T-helper 17 cell (primary cell): ENCODE measurements around the gene KPRP. TPM values are rescaled to one million over a fixed set of nuclear protein-coding genes. Genes with fewer than 3 reads are reported as not detected.

ENCODE experiments used
- ATAC-seq: fragments of 150-1000 bp; cut with Tn5 transposase; 2 replicates; pipeline ENCODE4 v1.10.0; 2021; ENCODE audit warnings: mild to moderate bottlenecking, moderate library complexity
- DNase-seq, 3 donors: peaks; one replicate each; pipeline versions ENCODE4 v3.0.0 to v3.0.0-alpha.2; 2020 to 2021
- H3K9me3 ChIP-seq: one replicate; pipeline ENCODE4 v1.7.0; 2013; ENCODE audit warnings: low read length, mild to moderate bottlenecking; ENCODE audit not compliant: control insufficient read depth, poor library complexity, severe bottlenecking
- H3K27ac Mint-ChIP-seq: one replicate; pipeline ENCODE4 v1.8.0; 2022; ENCODE audit warnings: mild to moderate bottlenecking, moderate library complexity, mixed read lengths
- H3K27me3 Mint-ChIP-seq: one replicate; pipeline ENCODE4 v1.8.0; 2022; ENCODE audit warnings: mixed read lengths
- H3K36me3 Mint-ChIP-seq: one replicate; pipeline ENCODE4 v1.8.0; 2022; ENCODE audit warnings: low read depth, mixed read lengths
- H3K4me1 Mint-ChIP-seq: one replicate; pipeline ENCODE4 v1.8.0; 2022; ENCODE audit warnings: mild to moderate bottlenecking, mixed read lengths
- H3K4me3 Mint-ChIP-seq: one replicate; pipeline ENCODE4 v1.8.0; 2022; ENCODE audit warnings: mild to moderate bottlenecking, moderate library complexity, mixed read lengths
- total RNA-seq, 4 donors: library from RNA in 2 of 4; stranded (reverse) in 2 of 4; gene quantifications; one replicate each; pipeline ENCODE4 v1.2.3 and lab custom pipeline; 2022 to 2026

KPRP gene
- not detected for total RNA-seq
- 0 reads per million in 2 donors for total RNA-seq (lab: John Stamatoyannopoulos, UW)

DNA sequence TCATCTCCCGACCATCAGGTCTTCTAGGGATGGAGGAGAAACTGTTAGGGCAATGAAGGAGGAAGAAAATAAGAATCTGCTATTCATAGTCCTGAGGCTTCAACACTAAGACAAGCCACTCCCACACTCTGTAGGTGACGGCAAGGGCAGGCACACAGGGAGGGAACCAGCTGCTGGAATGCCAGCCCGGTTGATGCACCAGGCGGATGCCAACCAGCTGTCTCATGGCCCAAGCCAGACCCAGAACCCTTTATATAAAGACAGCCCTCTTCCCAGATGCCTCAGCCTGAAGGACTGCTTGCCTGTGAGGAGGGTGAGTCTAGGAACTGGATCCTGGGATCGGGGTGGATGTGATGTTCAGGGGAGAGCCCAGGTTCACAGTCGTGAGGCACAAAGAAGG is at the start of gene KPRP:
TSS of gene KPRP (plus strand) at position 279 of the 400 bp plus-strand sequence. CDS start 1,564 bp downstream, outside the sequence.
- ATAC-seq, result no peak
- H3K36me3 Mint-ChIP-seq, result no peaks in the 10 kb centered on the region
- no peaks in the 10 kb centered on the region for H3K9me3 ChIP-seq
- no peak within 1 kb of the TSS for H3K27ac Mint-ChIP-seq
- no peak within 1 kb of the TSS for H3K4me3 Mint-ChIP-seq
- H3K4me1 Mint-ChIP-seq, result no peaks in the 10 kb centered on the region
- H3K27me3 Mint-ChIP-seq, result peaks cover 80% of the 10 kb centered on the region
- DNase-seq, result no peak

GRCh38 chr1:152718238-152718637 is 39.6 kb upstream of the KPRP start:
- no peak for DNase-seq
- H3K27ac Mint-ChIP-seq, result no peak overlapping the region
- peaks cover 2% of the 10 kb centered on the region for H3K36me3 Mint-ChIP-seq
- no peak overlapping the region for H3K4me3 Mint-ChIP-seq
- no peaks in the 10 kb centered on the region for H3K9me3 ChIP-seq
- no peak for ATAC-seq
- H3K27me3 Mint-ChIP-seq, result peaks cover 45% of the 10 kb centered on the region
- H3K4me1 Mint-ChIP-seq, result no peaks in the 10 kb centered on the region

GRCh38 chr1:152725261-152725660 is 32.6 kb upstream of the KPRP start:
- H3K4me1 Mint-ChIP-seq, result no peaks in the 10 kb centered on the region
- peaks cover 2% of the 10 kb centered on the region for H3K36me3 Mint-ChIP-seq
- H3K4me3 Mint-ChIP-seq, result no peak overlapping the region
- H3K9me3 ChIP-seq, result no peaks in the 10 kb centered on the region
- H3K27me3 Mint-ChIP-seq, result peaks cover 48% of the 10 kb centered on the region
- ATAC-seq, result no peak
- no peak overlapping the region for H3K27ac Mint-ChIP-seq
- no peak for DNase-seq

DNA sequence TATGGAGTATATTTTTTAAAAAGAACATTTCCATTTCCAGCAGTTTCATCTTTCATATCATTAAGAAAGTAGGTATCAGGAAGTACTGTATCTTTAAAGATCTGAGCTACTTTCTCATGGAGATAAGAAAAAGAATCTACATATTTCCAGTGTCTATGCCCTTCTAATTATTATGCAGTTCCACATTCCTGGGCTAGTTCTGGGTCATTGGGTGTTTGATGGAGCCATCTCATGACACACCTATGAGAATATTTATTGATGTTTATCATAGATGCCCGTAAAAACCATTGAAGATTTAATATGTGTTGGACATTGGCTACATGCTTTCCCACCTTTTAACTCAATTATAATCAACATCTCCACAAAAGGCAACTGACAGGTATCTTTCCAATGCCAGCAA is 28.8 kb upstream of the KPRP start:
- DNase-seq (no peak), ATAC-seq (no peak)
- no peaks in the 10 kb centered on the region for H3K9me3 ChIP-seq
- Mint-ChIP-seq H3K36me3 (no peaks in the 10 kb centered on the region), H3K27me3 (peaks cover 43% of the 10 kb centered on the region), H3K27ac (no peak overlapping the region), H3K4me1 (no peaks in the 10 kb centered on the region), H3K4me3 (no peak overlapping the region)

DNA sequence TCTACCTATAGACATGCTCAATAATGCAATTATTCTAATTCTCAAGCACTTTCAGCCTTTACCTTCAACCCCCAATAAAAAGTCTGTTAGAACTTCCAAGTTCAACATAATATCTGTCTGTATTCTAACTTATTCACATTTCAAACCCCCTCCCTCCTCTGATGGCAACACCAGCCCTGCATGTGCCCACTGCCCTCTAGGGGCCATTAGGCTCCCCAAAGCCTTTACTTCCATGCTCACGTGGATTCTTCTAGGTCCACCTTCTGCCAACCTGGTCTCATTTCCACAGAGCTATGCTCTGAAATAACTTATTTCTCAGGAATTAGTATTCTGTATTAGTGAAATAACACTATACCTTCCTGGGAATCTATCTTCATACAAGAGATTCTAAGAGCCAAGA is 22.2 kb upstream of the KPRP start:
- ATAC-seq (no peak), DNase-seq (no peak)
- Mint-ChIP-seq H3K4me1 (no peaks in the 10 kb centered on the region), H3K27me3 (peaks cover 67% of the 10 kb centered on the region), H3K4me3 (no peak overlapping the region), H3K36me3 (no peaks in the 10 kb centered on the region), H3K27ac (no peak overlapping the region)
- no peaks in the 10 kb centered on the region for H3K9me3 ChIP-seq

- H3K36me3 Mint-ChIP-seq, result no peaks in the 10 kb centered on the region
- no peaks in the 10 kb centered on the region for H3K4me1 Mint-ChIP-seq
- H3K27me3 Mint-ChIP-seq, result peaks cover 71% of the 10 kb centered on the region
- no peak overlapping the region for H3K4me3 Mint-ChIP-seq
- no peak overlapping the region for H3K27ac Mint-ChIP-seq
- H3K9me3 ChIP-seq, result no peaks in the 10 kb centered on the region
- ATAC-seq (no peak), DNase-seq (no peak)
These were observed 19.8 kb upstream of the KPRP start for GRCh38 chr1:152737997-152738396.

GRCh38 chr1:152739841-152740240 is 18.0 kb upstream of the KPRP start:
- Mint-ChIP-seq H3K4me3 (no peak overlapping the region), H3K36me3 (no peaks in the 10 kb centered on the region), H3K4me1 (no peaks in the 10 kb centered on the region), H3K27ac (no peak overlapping the region), H3K27me3 (peaks cover 77% of the 10 kb centered on the region)
- no peak for DNase-seq
- H3K9me3 ChIP-seq, result no peaks in the 10 kb centered on the region
- ATAC-seq, result no peak

DNA sequence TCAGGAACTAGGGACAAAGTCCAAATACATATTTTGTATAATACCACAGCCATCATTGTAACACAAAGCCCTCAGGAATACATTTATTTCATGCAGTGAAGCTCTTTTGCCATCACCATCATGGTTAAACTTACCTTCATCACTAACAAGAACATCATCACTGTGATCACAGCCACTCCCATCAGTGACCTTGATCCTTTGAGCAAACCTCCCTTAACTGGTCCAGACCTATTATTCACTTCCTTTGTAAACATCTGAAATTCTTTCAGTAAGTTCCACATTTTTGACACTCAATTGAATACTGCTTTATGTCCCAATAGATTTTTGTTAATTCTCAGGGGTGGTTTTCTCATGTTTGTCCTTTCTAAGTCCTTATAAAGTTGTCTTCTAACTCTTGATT is 16.2 kb upstream of the KPRP start:
- H3K9me3 ChIP-seq, result no peaks in the 10 kb centered on the region
- H3K27me3 Mint-ChIP-seq, result peaks cover 71% of the 10 kb centered on the region
- ATAC-seq, result no peak
- H3K36me3 Mint-ChIP-seq, result no peaks in the 10 kb centered on the region
- no peak for DNase-seq
- no peak overlapping the region for H3K4me3 Mint-ChIP-seq
- no peaks in the 10 kb centered on the region for H3K4me1 Mint-ChIP-seq
- H3K27ac Mint-ChIP-seq, result no peak overlapping the region

DNA sequence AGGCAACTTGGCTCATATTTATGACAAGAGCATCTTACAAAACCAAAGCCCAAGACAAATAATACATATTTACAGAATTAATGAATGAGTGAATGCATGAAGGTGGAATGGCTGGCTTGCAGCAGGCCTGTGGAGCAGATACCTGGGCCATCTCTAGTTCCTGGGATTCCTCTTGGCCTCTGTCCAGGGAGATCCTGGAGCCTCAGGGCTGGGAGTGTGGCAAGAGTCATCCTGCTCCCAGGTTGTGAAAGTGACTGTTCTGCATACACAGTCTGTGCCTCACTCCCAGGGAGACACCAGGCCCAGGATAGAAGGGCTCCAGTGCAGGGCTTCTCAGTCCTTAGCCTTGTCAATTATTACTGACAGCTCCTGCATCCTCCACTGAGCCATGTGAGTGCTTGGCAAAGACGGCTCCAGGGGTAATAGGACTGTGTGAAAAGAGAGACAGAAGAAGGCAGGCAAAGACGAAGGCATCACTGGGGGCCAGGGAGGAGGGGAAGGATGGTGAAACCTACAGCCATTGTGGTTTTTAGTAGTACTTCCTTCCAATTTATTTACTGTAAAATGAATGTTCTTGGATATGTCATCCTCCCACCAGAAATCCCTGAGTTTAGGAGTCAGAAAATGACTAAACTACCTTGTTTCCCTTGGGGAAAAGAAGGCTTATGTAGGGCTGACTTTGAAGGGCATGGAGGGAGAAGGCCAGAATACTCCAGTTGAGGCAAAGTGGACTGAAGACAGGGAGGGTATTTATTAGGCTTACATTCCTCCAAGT is 14.3 kb upstream of the KPRP start:
- Mint-ChIP-seq H3K4me1 (no peaks in the 10 kb centered on the region), H3K27me3 (peaks cover 63% of the 10 kb centered on the region), H3K4me3 (no peak overlapping the region), H3K27ac (no peak overlapping the region), H3K36me3 (no peaks in the 10 kb centered on the region)
- H3K9me3 ChIP-seq, result no peaks in the 10 kb centered on the region
- DNase-seq (no peak), ATAC-seq (no peak)

DNA sequence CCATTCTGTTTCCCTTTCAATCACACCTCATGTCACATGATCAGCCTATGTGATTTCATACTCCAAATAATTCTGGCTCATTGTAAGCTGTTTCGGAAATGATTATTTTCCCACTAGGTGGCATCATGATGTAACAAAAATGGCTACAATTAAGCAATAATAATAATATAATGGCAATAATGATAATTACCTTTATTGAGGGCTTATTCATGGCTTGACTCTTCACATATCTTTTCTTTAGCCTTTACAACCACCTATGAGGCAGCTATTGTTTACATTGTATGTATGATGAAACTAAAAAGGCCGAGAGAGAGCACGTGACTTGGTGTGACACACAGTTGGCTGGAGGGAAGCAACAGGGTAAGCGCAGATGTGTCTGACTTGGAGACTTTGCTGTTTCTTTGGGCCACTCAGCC is 12.5 kb upstream of the KPRP start:
- no peak for ATAC-seq
- Mint-ChIP-seq H3K4me3 (no peak overlapping the region), H3K27me3 (peaks cover 59% of the 10 kb centered on the region), H3K27ac (no peak overlapping the region), H3K4me1 (no peaks in the 10 kb centered on the region), H3K36me3 (no peaks in the 10 kb centered on the region)
- DNase-seq, result no peak
- H3K9me3 ChIP-seq, result no peaks in the 10 kb centered on the region

DNA sequence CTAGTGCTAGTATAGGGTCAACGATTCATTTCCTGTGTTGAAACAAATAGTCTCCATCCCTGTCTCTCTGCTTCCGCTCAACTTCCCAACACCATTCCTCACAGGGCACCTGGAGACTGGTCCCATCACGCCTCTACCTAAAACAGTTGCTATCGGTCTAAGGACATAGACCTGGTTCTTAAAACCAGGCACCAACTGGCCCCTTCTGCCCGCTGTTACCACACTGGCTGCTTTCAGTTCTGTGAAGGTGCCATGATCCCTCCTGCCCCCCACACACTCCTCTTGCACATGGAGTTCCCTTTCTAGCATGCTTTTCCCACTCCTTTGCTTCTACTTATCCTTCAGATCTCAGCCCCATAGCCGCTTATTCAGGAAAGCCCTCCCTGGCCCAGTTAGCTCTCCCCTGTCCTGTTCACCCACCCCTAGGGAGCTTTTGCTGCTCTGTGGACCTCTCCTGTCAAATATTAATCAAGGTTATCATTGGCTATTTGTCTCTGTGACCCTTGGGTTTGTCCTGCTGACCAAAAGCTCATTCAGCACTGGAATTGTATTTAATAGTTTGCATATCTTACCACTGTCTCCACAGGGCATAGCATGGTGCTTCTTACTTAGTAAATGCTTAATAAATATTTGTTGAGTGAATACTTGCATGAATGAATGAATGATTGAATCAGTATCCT is 11.9 kb upstream of the KPRP start:
- no peaks in the 10 kb centered on the region for H3K9me3 ChIP-seq
- Mint-ChIP-seq H3K36me3 (no peaks in the 10 kb centered on the region), H3K27me3 (peaks cover 65% of the 10 kb centered on the region), H3K27ac (no peak overlapping the region), H3K4me1 (no peaks in the 10 kb centered on the region), H3K4me3 (no peak overlapping the region)
- ATAC-seq (no peak), DNase-seq (no peak)

GRCh38 chr1:152747831-152748230 is 10.0 kb upstream of the KPRP start:
- DNase-seq, result no peak
- H3K4me1 Mint-ChIP-seq, result no peaks in the 10 kb centered on the region
- no peak overlapping the region for H3K4me3 Mint-ChIP-seq
- H3K9me3 ChIP-seq, result no peaks in the 10 kb centered on the region
- ATAC-seq, result no peak
- peaks cover 71% of the 10 kb centered on the region for H3K27me3 Mint-ChIP-seq
- H3K27ac Mint-ChIP-seq, result no peak overlapping the region
- H3K36me3 Mint-ChIP-seq, result no peaks in the 10 kb centered on the region

DNA sequence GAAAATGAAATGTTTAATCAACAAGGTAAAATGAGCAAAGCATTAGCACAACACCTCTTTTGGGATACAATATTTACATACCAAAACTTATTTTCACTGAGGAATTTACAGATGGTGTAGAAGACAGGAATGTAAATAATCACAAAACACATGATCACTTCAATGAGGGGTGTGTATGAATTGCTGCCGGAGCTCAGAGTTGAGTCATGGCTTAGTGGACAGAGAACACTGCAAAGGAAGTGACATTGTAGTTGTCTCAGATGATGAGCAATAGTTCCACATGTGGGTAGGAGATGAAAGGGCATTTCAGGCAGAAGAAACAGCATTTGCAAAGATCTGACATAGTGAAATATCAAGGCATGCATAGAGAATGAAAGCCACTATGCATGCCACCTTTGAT is 5.6 kb upstream of the KPRP start:
- no peaks in the 10 kb centered on the region for H3K9me3 ChIP-seq
- DNase-seq (no peak), ATAC-seq (no peak)
- H3K36me3 Mint-ChIP-seq, result no peaks in the 10 kb centered on the region
- no peaks in the 10 kb centered on the region for H3K4me1 Mint-ChIP-seq
- no peak overlapping the region for H3K4me3 Mint-ChIP-seq
- peaks cover 74% of the 10 kb centered on the region for H3K27me3 Mint-ChIP-seq
- H3K27ac Mint-ChIP-seq, result no peak overlapping the region

GRCh38 chr1:152753586-152753985 is 4.2 kb upstream of the KPRP start:
- DNase-seq (no peak), ATAC-seq (no peak)
- Mint-ChIP-seq H3K27ac (no peak overlapping the region), H3K36me3 (no peaks in the 10 kb centered on the region), H3K27me3 (peaks cover 77% of the 10 kb centered on the region), H3K4me1 (no peaks in the 10 kb centered on the region), H3K4me3 (no peak overlapping the region)
- H3K9me3 ChIP-seq, result no peaks in the 10 kb centered on the region
